A673 (cell line): ENCODE measurements around the gene CERS6. TPM values are rescaled to one million over a fixed set of nuclear protein-coding genes. Genes with fewer than 3 reads are reported as not detected.

Source experiments
- BruUV-seq: library from RNA; stranded (reverse); fragments of 400-500 nt; replicated peaks from 2 replicates; lab custom pipeline; 2021; lab: Mats Ljungman, UMichigan
- CTCF ChIA-PET: fragments of 300-600 bp; sonication (Branson Sonifier 250); formaldehyde crosslinking; loops from one replicate; lab custom pipeline; 2022; ENCODE audit warnings: antibody characterized with exemption; lab: Charles Lee
- POLR2A ChIA-PET: fragments of 300-600 bp; sonication (Branson Sonifier 250); formaldehyde crosslinking; loops from one replicate; lab custom pipeline; 2022; ENCODE audit warnings: antibody characterized with exemption; ENCODE audit not compliant: low non-redundant PET; lab: Charles Lee
- DNase-seq: peaks from one replicate; pipeline ENCODE4 v3.0.0-alpha.2; 2015; ENCODE audit warnings: low spot score
- H3K27ac ChIP-seq: fragments of 200-600 bp; sonication (generic); 2 replicates; pipeline ENCODE4 v1.5.1; 2016; ENCODE audit warnings: mixed run types, low read depth, mild to moderate bottlenecking, mixed read lengths, antibody characterized with exemption, low read length; ENCODE audit not compliant: poor library complexity, severe bottlenecking
- H3K27me3 ChIP-seq: fragments of 200-600 bp; sonication (generic); replicated peaks from 2 replicates; pipeline ENCODE4 v1.6.1; 2017; ENCODE audit warnings: mixed run types, low read depth, mild to moderate bottlenecking, mixed read lengths, antibody characterized with exemption, low read length; ENCODE audit not compliant: insufficient read depth, poor library complexity
- H3K36me3 ChIP-seq: fragments of 200-600 bp; sonication (generic); 2 replicates; pipeline ENCODE4 v1.6.1; 2016; ENCODE audit warnings: mixed run types, mild to moderate bottlenecking, mixed read lengths, antibody characterized with exemption, low read length; ENCODE audit not compliant: insufficient read depth, poor library complexity, severe bottlenecking
- H3K4me1 ChIP-seq: fragments of 200-600 bp; sonication (generic); 2 replicates; pipeline ENCODE4 v1.6.1; 2017; ENCODE audit warnings: mixed run types, mild to moderate bottlenecking, mixed read lengths, antibody characterized with exemption, low read length; ENCODE audit not compliant: insufficient read depth, poor library complexity, severe bottlenecking
- H3K4me3 ChIP-seq: fragments of 200-600 bp; sonication (generic); 2 replicates; pipeline ENCODE4 v1.5.1; 2016; ENCODE audit warnings: low read depth, mixed run types, mild to moderate bottlenecking, mixed read lengths, low read length; ENCODE audit not compliant: poor library complexity, severe bottlenecking
- H3K9me3 ChIP-seq: fragments of 200-600 bp; sonication (generic); 2 replicates; pipeline ENCODE4 v1.6.1; 2016; ENCODE audit warnings: mixed run types, low read depth, mild to moderate bottlenecking, mixed read lengths, antibody characterized with exemption, low read length; ENCODE audit not compliant: poor library complexity, severe bottlenecking
- EZH2 ChIP-seq: fragments of 200-600 bp; sonication (generic); IDR thresholded peaks from 2 replicates; pipeline ENCODE4 v1.6.1; 2017; ENCODE audit warnings: borderline replicate concordance, low read depth, mild to moderate bottlenecking, mixed read lengths, antibody characterized with exemption, low read length; ENCODE audit not compliant: poor library complexity, severe bottlenecking
- intact Hi-C: fragments of 100-400 bp; cut with micrococcal nuclease; formaldehyde crosslinking; loops from one replicate; pipeline ENCODE4 v1.10.0; 2022; ENCODE audit not compliant: unreplicated experiment
- total RNA-seq: library from RNA; stranded (reverse); gene quantifications from 2 replicates; pipeline ENCODE4 v1.2.3, GENCODE V29; 2021
- TF ChIP-seq, protein P1 (sequence below): fragments of 300-800, 200-600 bp; sonication (generic); conservative IDR thresholded peaks from 2 replicates; pipeline ENCODE4 v1.5.1; 2017; ENCODE audit warnings: low read depth, mild to moderate bottlenecking, antibody characterized with exemption, low read length, moderate library complexity, mixed read lengths

CERS6 gene
- total RNA-seq, 1 experiment from 2014 or later, result 12.4 TPM

DNA sequence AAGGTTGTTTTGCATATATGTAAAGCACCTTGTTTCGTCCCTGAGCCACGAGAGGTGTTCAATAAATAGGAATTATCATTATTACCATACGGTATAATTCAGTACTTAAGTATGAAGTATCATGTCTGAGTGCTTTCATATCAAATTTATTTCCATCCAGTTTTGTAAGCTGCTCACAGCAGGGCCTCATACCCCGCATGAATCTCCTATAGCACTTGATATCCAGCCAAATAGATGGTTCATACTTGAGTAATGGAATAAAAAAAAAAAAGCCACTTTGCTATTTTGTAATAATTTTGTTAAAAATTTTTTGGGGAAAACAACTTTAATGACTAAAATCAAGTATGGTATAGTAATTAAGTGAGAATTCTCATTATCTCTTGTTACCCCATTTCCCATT lies 185.6 kb downstream of the CERS6 start:
- Histone ChIP-seq H3K9me3 (no peaks in the 10 kb centered on the region), H3K27ac (no peak overlapping the region), H3K4me1 (no peaks in the 10 kb centered on the region), H3K4me3 (no peak overlapping the region), H3K36me3 (no peaks in the 10 kb centered on the region), H3K27me3 (no peaks in the 10 kb centered on the region)
- CTCF ChIA-PET, result no interaction called here
- intact Hi-C loops, result no loop called here
- DNase-seq, result no peak
- no peak for TF ChIP-seq EZH2
- TF ChIP-seq, protein P1, sequence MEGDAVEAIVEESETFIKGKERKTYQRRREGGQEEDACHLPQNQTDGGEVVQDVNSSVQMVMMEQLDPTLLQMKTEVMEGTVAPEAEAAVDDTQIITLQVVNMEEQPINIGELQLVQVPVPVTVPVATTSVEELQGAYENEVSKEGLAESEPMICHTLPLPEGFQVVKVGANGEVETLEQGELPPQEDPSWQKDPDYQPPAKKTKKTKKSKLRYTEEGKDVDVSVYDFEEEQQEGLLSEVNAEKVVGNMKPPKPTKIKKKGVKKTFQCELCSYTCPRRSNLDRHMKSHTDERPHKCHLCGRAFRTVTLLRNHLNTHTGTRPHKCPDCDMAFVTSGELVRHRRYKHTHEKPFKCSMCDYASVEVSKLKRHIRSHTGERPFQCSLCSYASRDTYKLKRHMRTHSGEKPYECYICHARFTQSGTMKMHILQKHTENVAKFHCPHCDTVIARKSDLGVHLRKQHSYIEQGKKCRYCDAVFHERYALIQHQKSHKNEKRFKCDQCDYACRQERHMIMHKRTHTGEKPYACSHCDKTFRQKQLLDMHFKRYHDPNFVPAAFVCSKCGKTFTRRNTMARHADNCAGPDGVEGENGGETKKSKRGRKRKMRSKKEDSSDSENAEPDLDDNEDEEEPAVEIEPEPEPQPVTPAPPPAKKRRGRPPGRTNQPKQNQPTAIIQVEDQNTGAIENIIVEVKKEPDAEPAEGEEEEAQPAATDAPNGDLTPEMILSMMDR, result no peak
- no TSS peak for BruUV-seq
- POLR2A ChIA-PET, result no interaction called here

DNA sequence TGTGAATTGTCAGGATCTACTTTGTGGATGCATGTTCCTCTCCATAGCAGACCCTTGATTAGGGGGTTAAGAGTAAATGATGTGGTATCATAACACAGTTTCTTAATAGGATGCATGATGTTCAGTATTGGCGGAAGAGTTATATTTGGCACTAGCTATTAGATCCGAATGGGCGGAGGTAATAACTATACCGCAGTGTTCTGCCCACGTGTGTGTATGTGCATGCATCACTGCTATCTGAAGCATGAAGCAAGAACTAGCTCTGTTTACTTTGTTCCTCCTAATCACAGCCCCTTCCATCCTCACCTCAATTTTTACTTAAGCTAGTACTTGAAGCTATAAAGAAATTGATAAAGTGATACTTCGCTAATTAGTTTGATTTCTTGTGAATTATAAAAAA lies 186.8 kb downstream of the CERS6 start:
- intact Hi-C loops, result no loop called here
- no peaks in the 10 kb centered on the region for H3K9me3 ChIP-seq
- no peak overlapping the region for H3K27ac ChIP-seq
- no TSS peak for BruUV-seq
- H3K4me3 ChIP-seq, result no peak overlapping the region
- no peaks in the 10 kb centered on the region for H3K27me3 ChIP-seq
- no peaks in the 10 kb centered on the region for H3K4me1 ChIP-seq
- no peaks in the 10 kb centered on the region for H3K36me3 ChIP-seq
- TF ChIP-seq EZH2, result no peak
- TF ChIP-seq, protein P1, result no peak
- ChIA-PET CTCF (no interaction called here), POLR2A (no interaction called here)
- DNase-seq, result no peak

DNA sequence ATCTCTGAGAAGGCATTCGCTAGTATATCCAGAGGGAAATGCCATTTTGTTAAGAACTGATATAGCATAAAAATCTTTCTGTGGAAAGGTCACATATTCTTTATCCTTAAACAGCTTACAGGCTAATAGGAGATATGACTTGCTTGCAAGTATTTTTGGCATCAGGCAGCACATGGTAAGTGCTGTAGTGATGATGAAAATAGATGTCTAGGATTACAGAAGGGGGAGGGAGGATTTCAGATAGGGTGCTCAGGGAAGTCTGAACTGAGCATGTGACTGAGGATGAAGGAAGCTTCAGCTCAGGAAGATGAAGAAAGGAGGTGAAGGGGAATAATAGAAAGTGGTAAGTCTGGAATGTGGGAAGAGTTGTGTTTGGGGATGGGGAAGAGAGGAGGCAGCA lies 187.9 kb downstream of the CERS6 start:
- DNase-seq, result no peak
- Histone ChIP-seq H3K9me3 (no peaks in the 10 kb centered on the region), H3K27me3 (no peaks in the 10 kb centered on the region), H3K27ac (no peak overlapping the region), H3K4me3 (no peak overlapping the region), H3K4me1 (no peaks in the 10 kb centered on the region), H3K36me3 (no peaks in the 10 kb centered on the region)
- POLR2A ChIA-PET, result no interaction called here
- CTCF ChIA-PET, result no interaction called here
- no TSS peak for BruUV-seq
- TF ChIP-seq, protein P1, result no peak
- TF ChIP-seq EZH2, result no peak
- intact Hi-C loops, result no loop called here
